ENCODE data around the gene DIPK1A. TPM values are rescaled to one million over a fixed set of nuclear protein-coding genes. Genes with fewer than 3 reads are reported as not detected.

DIPK1A gene
- total RNA-seq, 1 donor from 2014 or later = 9.7 TPM

DNA sequence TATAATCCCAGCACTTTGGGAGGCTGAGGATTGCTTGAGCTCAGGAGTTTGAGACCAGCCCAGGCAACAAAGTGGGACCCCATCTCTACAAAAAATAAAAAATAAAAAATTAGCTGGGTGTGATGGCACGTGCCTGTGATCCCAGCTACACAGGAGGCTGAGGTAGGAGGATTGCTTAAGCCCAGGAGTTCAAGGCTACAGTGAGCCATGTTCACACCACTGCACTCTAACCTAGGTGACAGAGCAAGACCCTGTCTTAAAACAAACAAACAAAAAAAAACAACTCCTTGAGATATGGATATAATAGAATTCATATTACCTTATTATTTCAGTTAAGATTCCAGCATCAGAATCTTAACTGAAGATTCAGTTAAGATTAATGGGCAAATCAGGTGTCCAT is 77.1 kb downstream of the DIPK1A start:
- Histone ChIP-seq H3K4me3 (ENCODE audit: low read depth, low read length) (no peak overlapping the region), H3K36me3 (ENCODE audit: control insufficient read depth, insufficient read depth, low read length) (no peaks in the 10 kb centered on the region), H3K27me3 (ENCODE audit: control insufficient read depth, insufficient read depth, low read length) (no peaks in the 10 kb centered on the region)
- TF ChIP-seq, protein P1, sequence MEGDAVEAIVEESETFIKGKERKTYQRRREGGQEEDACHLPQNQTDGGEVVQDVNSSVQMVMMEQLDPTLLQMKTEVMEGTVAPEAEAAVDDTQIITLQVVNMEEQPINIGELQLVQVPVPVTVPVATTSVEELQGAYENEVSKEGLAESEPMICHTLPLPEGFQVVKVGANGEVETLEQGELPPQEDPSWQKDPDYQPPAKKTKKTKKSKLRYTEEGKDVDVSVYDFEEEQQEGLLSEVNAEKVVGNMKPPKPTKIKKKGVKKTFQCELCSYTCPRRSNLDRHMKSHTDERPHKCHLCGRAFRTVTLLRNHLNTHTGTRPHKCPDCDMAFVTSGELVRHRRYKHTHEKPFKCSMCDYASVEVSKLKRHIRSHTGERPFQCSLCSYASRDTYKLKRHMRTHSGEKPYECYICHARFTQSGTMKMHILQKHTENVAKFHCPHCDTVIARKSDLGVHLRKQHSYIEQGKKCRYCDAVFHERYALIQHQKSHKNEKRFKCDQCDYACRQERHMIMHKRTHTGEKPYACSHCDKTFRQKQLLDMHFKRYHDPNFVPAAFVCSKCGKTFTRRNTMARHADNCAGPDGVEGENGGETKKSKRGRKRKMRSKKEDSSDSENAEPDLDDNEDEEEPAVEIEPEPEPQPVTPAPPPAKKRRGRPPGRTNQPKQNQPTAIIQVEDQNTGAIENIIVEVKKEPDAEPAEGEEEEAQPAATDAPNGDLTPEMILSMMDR (IDR thresholded peaks at IDR 0.05; ENCODE audit: insufficient read depth, low read length, severe bottlenecking) = no peak
- FAIRE-seq (no peak), DNase-seq (ENCODE audit: low read depth) (no peak)

DNA sequence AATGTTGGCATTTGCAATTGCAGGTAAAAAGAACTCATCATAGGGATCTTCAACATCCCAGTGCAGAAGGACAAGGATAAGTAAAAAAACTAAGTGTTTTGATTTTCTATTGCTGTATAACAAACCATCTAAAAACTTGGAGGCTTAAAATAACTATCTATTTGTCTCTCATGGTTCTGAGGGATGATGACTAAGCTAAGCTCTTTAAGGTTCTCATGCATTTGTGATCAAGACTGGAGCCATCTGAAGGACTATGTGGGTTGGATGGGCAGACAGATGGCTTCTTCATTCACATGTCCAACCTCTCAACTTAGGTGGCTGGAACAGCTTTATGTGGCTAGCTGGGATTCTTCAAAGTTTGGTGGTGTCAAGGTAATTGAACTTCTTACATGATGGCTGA is 78.0 kb downstream of the DIPK1A start:
- no peak for FAIRE-seq
- TF ChIP-seq, protein P1 (IDR thresholded peaks at IDR 0.05; ENCODE audit: insufficient read depth, low read length, severe bottlenecking) = no peak
- no peak for DNase-seq (ENCODE audit: low read depth)
- Histone ChIP-seq H3K27me3 (ENCODE audit: control insufficient read depth, insufficient read depth, low read length) (no peaks in the 10 kb centered on the region), H3K36me3 (ENCODE audit: control insufficient read depth, insufficient read depth, low read length) (no peaks in the 10 kb centered on the region), H3K4me3 (ENCODE audit: low read depth, low read length) (no peak overlapping the region)

GRCh38 chr1:92882819-92883218 is 78.4 kb downstream of the DIPK1A start:
- Histone ChIP-seq H3K36me3 (ENCODE audit: control insufficient read depth, insufficient read depth, low read length) (no peaks in the 10 kb centered on the region), H3K4me3 (ENCODE audit: low read depth, low read length) (no peak overlapping the region), H3K27me3 (ENCODE audit: control insufficient read depth, insufficient read depth, low read length) (no peaks in the 10 kb centered on the region)
- FAIRE-seq (no peak), DNase-seq (ENCODE audit: low read depth) (peak; percentile 57)
- TF ChIP-seq, protein P1 (IDR thresholded peaks at IDR 0.05; ENCODE audit: insufficient read depth, low read length, severe bottlenecking) = no peak

- no peak for FAIRE-seq
- DNase-seq (ENCODE audit: low read depth) = no peak
- Histone ChIP-seq H3K27me3 (ENCODE audit: control insufficient read depth, insufficient read depth, low read length) (no peaks in the 10 kb centered on the region), H3K36me3 (ENCODE audit: control insufficient read depth, insufficient read depth, low read length) (no peaks in the 10 kb centered on the region), H3K4me3 (ENCODE audit: low read depth, low read length) (no peak overlapping the region)
- TF ChIP-seq, protein P1 (IDR thresholded peaks at IDR 0.05; ENCODE audit: insufficient read depth, low read length, severe bottlenecking) = no peak
Observed at GRCh38 chr1:92881391-92881790, 79.9 kb downstream of the DIPK1A start.

GRCh38 chr1:92879316-92879968 is 81.8 kb downstream of the DIPK1A start:
- Histone ChIP-seq H3K36me3 (ENCODE audit: control insufficient read depth, insufficient read depth, low read length) (no peaks in the 10 kb centered on the region), H3K27me3 (ENCODE audit: control insufficient read depth, insufficient read depth, low read length) (no peaks in the 10 kb centered on the region), H3K4me3 (ENCODE audit: low read depth, low read length) (no peak overlapping the region)
- FAIRE-seq (no peak), DNase-seq (ENCODE audit: low read depth) (no peak)
- TF ChIP-seq, protein P1 (IDR thresholded peaks at IDR 0.05; ENCODE audit: insufficient read depth, low read length, severe bottlenecking) = no peak

DNA sequence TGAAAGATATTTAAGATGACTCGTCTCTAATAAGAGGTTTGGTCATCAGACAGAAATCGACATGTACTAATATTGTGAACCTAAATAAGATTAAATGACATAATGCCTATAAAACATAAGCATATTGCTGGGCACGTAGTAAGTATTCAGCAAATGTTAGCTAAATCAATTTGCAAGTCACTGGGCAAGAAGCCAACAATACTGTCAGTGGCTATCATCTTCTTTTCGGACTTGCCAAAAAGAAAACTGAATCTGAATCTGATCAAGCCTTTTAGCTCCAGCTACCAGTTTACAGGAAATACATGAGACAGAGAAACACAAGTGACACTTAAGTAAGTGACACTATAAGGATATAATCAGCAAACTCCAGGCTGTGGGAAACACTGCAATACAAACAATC is 83.5 kb downstream of the DIPK1A start:
- DNase-seq (ENCODE audit: low read depth) (peak; percentile 10), FAIRE-seq (no peak)
- no peak overlapping the region for H3K4me3 ChIP-seq (ENCODE audit: low read depth, low read length)
- no peaks in the 10 kb centered on the region for H3K27me3 ChIP-seq (ENCODE audit: control insufficient read depth, insufficient read depth, low read length)
- no peaks in the 10 kb centered on the region for H3K36me3 ChIP-seq (ENCODE audit: control insufficient read depth, insufficient read depth, low read length)
- TF ChIP-seq, protein P1 (IDR thresholded peaks at IDR 0.05; ENCODE audit: insufficient read depth, low read length, severe bottlenecking) = no peak
